K562 (cell line): ENCODE measurements around the gene AGPAT3. TPM values are rescaled to one million over a fixed set of nuclear protein-coding genes. Genes with fewer than 3 reads are reported as not detected.

Experiments used
- ATAC-seq: fragments of 200-7000 bp; cut with Tn5 transposase; 3 replicates; pipeline ENCODE4 v1.9.1; 2020; ENCODE audit warnings: moderate library complexity
- BruUV-seq: library from RNA; stranded (reverse); fragments of 400-500 nt; replicated peaks from 2 replicates; lab custom pipeline; 2021; lab: Mats Ljungman, UMichigan
- CTCF ChIA-PET: fragments of 300-600 bp; formaldehyde crosslinking; extraction: SDS; loops from one replicate; lab custom pipeline; 2021; ENCODE audit warnings: low intra/inter-chr PET ratio; lab: Yijun Ruan, JAX
- POLR2A ChIA-PET: fragments of 300-600, 350-650 bp; sonication (Branson Sonifier 250); formaldehyde crosslinking; extraction: SDS; loops from one replicate; lab custom pipeline; 2021; ENCODE audit warnings: antibody characterized with exemption, inconsistent platforms; lab: Yijun Ruan, JAX
- DNase-seq, 4 experiments: peaks; one replicate each; pipeline versions ENCODE4 v3.0.0 to v3.0.0-alpha.2; 2011 to 2018; ENCODE audit warnings: low spot score in 3 of 4, mixed read lengths in 3 of 4; ENCODE audit errors: extremely low read depth in 1 of 4
- FAIRE-seq: peaks from 2 replicates; lab custom pipeline; 2011; peaks lifted over from hg19 to GRCh38; lab: Jason Lieb, UNC
- H2AFZ ChIP-seq: 2 replicates; pipeline ENCODE4 v1.6.0; 2011; ENCODE audit warnings: low read depth, low read length, control low read depth, inconsistent platforms
- H3K27ac ChIP-seq: fragments of 200-600 bp; 3 replicates; pipeline ENCODE4 v1.8.0; 2011; ENCODE audit warnings: low read depth, mild to moderate bottlenecking, control low read depth, inconsistent platforms, low read length, moderate library complexity, mixed read lengths; ENCODE audit errors: extremely low read depth
- H3K27me3 ChIP-seq, 2 experiments: fragments of 300-600 bp in 1 of 2; 2 replicates in 1 of 2; 3 replicates in 1 of 2; pipeline versions ENCODE4 v1.6.0 to v1.8.0; 2011; ENCODE audit warnings: inconsistent platforms in 2 of 2, low read length in 2 of 2, mild to moderate bottlenecking in 1 of 2, mixed read lengths in 1 of 2, moderate library complexity in 1 of 2; ENCODE audit not compliant: control insufficient read depth in 2 of 2, insufficient read depth in 2 of 2
- H3K36me3 ChIP-seq: fragments of 300-600 bp; 3 replicates; pipeline ENCODE4 v1.8.0; 2011; ENCODE audit warnings: mild to moderate bottlenecking, low read length, inconsistent platforms; ENCODE audit not compliant: control insufficient read depth, insufficient read depth
- H3K4me1 ChIP-seq, 2 experiments: fragments of 200-600 bp in 1 of 2; replicated peaks in 1 of 2; 2 replicates in 1 of 2; 3 replicates in 1 of 2; pipeline versions ENCODE4 v1.5.1 to v1.8.0; 2011; ENCODE audit warnings: inconsistent platforms in 2 of 2, low read length in 2 of 2, mild to moderate bottlenecking in 1 of 2, mixed read lengths in 1 of 2, moderate library complexity in 1 of 2; ENCODE audit not compliant: control insufficient read depth in 2 of 2, insufficient read depth in 2 of 2
- H3K4me2 ChIP-seq: 2 replicates; pipeline ENCODE4 v1.6.1; 2011; ENCODE audit warnings: low read length, control low read depth, inconsistent platforms, mixed read lengths; ENCODE audit not compliant: insufficient read depth
- H3K4me3 ChIP-seq: fragments of 200-600 bp; sonication (generic), shearing (Covaris generic); 2 replicates; pipeline ENCODE4 v1.5.1; 2016; ENCODE audit warnings: control low read depth, inconsistent platforms
- H3K79me2 ChIP-seq: fragments of 200-600 bp; 3 replicates; pipeline ENCODE4 v1.8.0; 2011; ENCODE audit warnings: low read length, inconsistent platforms; ENCODE audit not compliant: control insufficient read depth, insufficient read depth
- H3K9ac ChIP-seq, 2 experiments: 2 replicates each; pipeline versions ENCODE4 v1.6.0 to v1.6.1; 2011; ENCODE audit warnings: low read depth in 2 of 2, low read length in 2 of 2, control low read depth in 1 of 2, inconsistent platforms in 1 of 2, mild to moderate bottlenecking in 1 of 2, mixed read lengths in 1 of 2; ENCODE audit not compliant: insufficient read depth in 1 of 2
- H3K9me1 ChIP-seq: one replicate; pipeline ENCODE4 v1.6.0; 2011; ENCODE audit warnings: inconsistent platforms, mild to moderate bottlenecking, low read length, moderate library complexity; ENCODE audit not compliant: control insufficient read depth, insufficient read depth
- H3K9me3 ChIP-seq: replicated peaks from 2 replicates; pipeline ENCODE4 v1.5.1; 2011; ENCODE audit warnings: low read depth, low read length, inconsistent platforms; ENCODE audit not compliant: control insufficient read depth, insufficient read depth
- H4K20me1 ChIP-seq: replicated peaks from 2 replicates; pipeline ENCODE4 v1.6.1; 2011; ENCODE audit warnings: low read length, inconsistent platforms, mixed read lengths; ENCODE audit not compliant: control insufficient read depth, insufficient read depth
- ARID3A ChIP-seq: IDR thresholded peaks from 2 replicates; pipeline ENCODE4 v1.6.1; 2012; ENCODE audit warnings: low read depth, low read length, improper control_type of control experiment, borderline replicate concordance
- CEBPG ChIP-seq, 3 experiments: fragments of 200-800 bp in 1 of 3; sonication (Bioruptor generic) in 1 of 3; sonication (generic) in 1 of 3; formaldehyde crosslinking in 1 of 3; IDR thresholded peaks in 2 of 3; conservative IDR thresholded peaks in 1 of 3; 2 replicates each; pipeline versions ENCODE4 v1.6.1 to v1.8.0; 2016 to 2022; ENCODE audit warnings: missing compliant biosample characterization in 2 of 3, missing genetic modification characterization in 2 of 3, mild to moderate bottlenecking in 1 of 3, missing genetic modification reagents in 1 of 3
- MAX ChIP-seq: sonication (generic); formaldehyde crosslinking; IDR thresholded peaks from 2 replicates; pipeline ENCODE4 v1.9.0; 2022; ENCODE audit warnings: mild to moderate bottlenecking, missing genetic modification reagents
- POLR2G ChIP-seq: fragments of 200-400 bp; formaldehyde crosslinking; IDR thresholded peaks from 2 replicates; pipeline ENCODE4 v1.6.1; 2017; ENCODE audit warnings: low read depth, mild to moderate bottlenecking, antibody characterized with exemption, low read length, moderate library complexity
- PPARD ChIP-seq: fragments of 250-450 bp; sonication (Bioruptor Pico); IDR thresholded peaks from 2 replicates; pipeline ENCODE4 v1.8.0; 2022; ENCODE audit warnings: inconsistent platforms, mild to moderate bottlenecking, moderate library complexity
- RAD21 ChIP-seq, 2 experiments: fragments of 250-450 bp in 1 of 2; fragments of 450-650 bp in 1 of 2; sonication (Bioruptor Pico) in 1 of 2; formaldehyde crosslinking in 1 of 2; IDR thresholded peaks in 1 of 2; conservative IDR thresholded peaks in 1 of 2; 2 replicates each; pipeline versions ENCODE4 v1.4.0 to v1.8.0; 2020 to 2022; ENCODE audit warnings: mild to moderate bottlenecking in 2 of 2, moderate library complexity in 1 of 2
- RAD51 ChIP-seq: fragments of 450-650 bp; IDR thresholded peaks from 2 replicates; pipeline ENCODE4 v1.7.1; 2016; ENCODE audit warnings: low read depth, mild to moderate bottlenecking, borderline replicate concordance
- RBM22 ChIP-seq: fragments of 200-400 bp; formaldehyde crosslinking; IDR thresholded peaks from 2 replicates; pipeline ENCODE4 v1.6.1; 2018; ENCODE audit warnings: low read length, low read depth; ENCODE audit not compliant: poor library complexity, severe bottlenecking
- TOE1 ChIP-seq, 2 experiments: fragments of 450-650 bp in 1 of 2; sonication (generic) in 1 of 2; formaldehyde crosslinking in 1 of 2; IDR thresholded peaks; 2 replicates each; pipeline versions ENCODE4 v1.7.1 to v1.8.0; 2016 to 2022; ENCODE audit warnings: borderline replicate concordance in 2 of 2, mild to moderate bottlenecking in 2 of 2, antibody characterized with exemption in 1 of 2, inconsistent platforms in 1 of 2, low read depth in 1 of 2, missing genetic modification reagents in 1 of 2, moderate library complexity in 1 of 2
- ZBTB33 ChIP-seq: sonication (generic); formaldehyde crosslinking; IDR thresholded peaks from 2 replicates; pipeline ENCODE4 v1.8.1; 2023; ENCODE audit warnings: mild to moderate bottlenecking, missing genetic modification reagents
- ZNF717 ChIP-seq: fragments of 250-450 bp; sonication (Bioruptor Pico); IDR thresholded peaks from 2 replicates; pipeline ENCODE4 v1.5.0; 2021
- WGBS: fragments of 100-300 bp; shearing (Covaris generic); methylation state at CpG from one replicate; pipeline ENCODE4 v1.1.6; 2016; ENCODE audit warnings: low coverage, mixed read lengths; ENCODE audit not compliant: insufficient coverage; ENCODE audit errors: missing lambda C conversion rate; 5-methylcytosine and 5-hydroxymethylcytosine counted together
- in situ Hi-C: fragments of 300-500 bp; cut with MboI; formaldehyde crosslinking; loops from 4 replicates; pipeline ENCODE4 v1.15.0; 2018; ENCODE audit warnings: inconsistent platforms, mixed read lengths
- intact Hi-C: fragments of 100-400 bp; cut with micrococcal nuclease; formaldehyde crosslinking; loops from 2 replicates; pipeline ENCODE4 v1.14.2; 2022
- polyA plus RNA-seq, 8 experiments: library from polyadenylated mRNA; depleted of rRNA in 4 of 8; stranded (reverse) in 5 of 8; unstranded in 3 of 8; fragments of >200 nt; fragmentation: Nextera tagmentation in 2 of 8; fragmentation: Illumina TruSeq in 1 of 8; extraction: Ambion mirVana in 2 of 8; extraction: Trizol in 1 of 8; gene quantifications; 2 replicates each; pipeline versions ENCODE4 v1.2.1 to v1.2.3, GENCODE V29; 2011 to 2014; ENCODE audit warnings: inconsistent platforms in 1 of 8, missing spikeins in 1 of 8
- total RNA-seq, 7 experiments: library from RNA; depleted of rRNA in 6 of 7; stranded (reverse); fragments of >200 nt in 6 of 7; fragmentation: Illumina TruSeq in 2 of 7; extraction: Trizol in 2 of 7; gene quantifications; 2 replicates each; pipeline versions ENCODE4 v1.2.1 to v1.2.3, GENCODE V29; 2011 to 2021; ENCODE audit warnings: low replicate concordance in 1 of 7

Gene AGPAT3
- total and polyA plus RNA-seq, 9 of the 15 experiments (the other 6 are each of a cell fraction or from before 2014, with no cell fraction given): 1.5 to 88.4 (median 35.7) TPM

GRCh38 chr21:43985690-43986251 is 120.7 kb downstream of the AGPAT3 start:
- Histone ChIP-seq H3K79me2 (no peaks in the 10 kb centered on the region), H3K4me1 (peaks cover 0 to 51% of the 10 kb centered on the region in 2 experiments; a peak in 3 of 5 replicates), H3K9me1 (no peaks in the 10 kb centered on the region), H4K20me1 (no peaks in the 10 kb centered on the region; the same call in 1 of the 2 replicates), H3K27ac (no peak overlapping the region), H2AFZ (no peak overlapping the region), H3K4me2 (no peak overlapping the region), H3K4me3 (no peak overlapping the region), H3K36me3 (peaks cover 21% of the 10 kb centered on the region; the same call in 2 of the 3 replicates), H3K9ac (peak overlapping the region in 1 of 2 experiments; percentile 81; a peak in 2 of 4 replicates), H3K9me3 (no peaks in the 10 kb centered on the region), H3K27me3 (no peaks in the 10 kb centered on the region)
- DNase-seq (peak; percentile 21 to 63 (median 54)), FAIRE-seq (no peak), ATAC-seq (peak; percentile 42)
- WGBS: 40% methylated on average over 22 of the region's 22 CpGs
- ChIA-PET POLR2A (no interaction called here), CTCF (no interaction called here)
- intact Hi-C loops (no loop called here), in situ Hi-C loops (no loop called here)
- BruUV-seq: no TSS peak
- TF ChIP-seq RAD21 (CRISPR knock-in tag; conservative IDR thresholded peaks at IDR 0.05 in 1 of 2, IDR thresholded peaks at IDR 0.05 in 1 of 2) (no peak), PPARD (CRISPR knock-in tag) (no peak), ARID3A (no peak), RAD51 (no peak), CEBPG (CRISPR knock-in tag; IDR thresholded peaks at IDR 0.05) (no peak), CEBPG (tag; conservative IDR thresholded peaks at IDR 0.05 in 1 of 2, IDR thresholded peaks at IDR 0.05 in 1 of 2) (no peak), POLR2G (peak; percentile 73), ZNF717 (CRISPR knock-in tag) (no peak), ZBTB33 (CRISPR knock-in tag) (peak; percentile 20; the same call in 1 of the 2 replicates), MAX (CRISPR knock-in tag) (peak; percentile 2; the same call in 1 of the 2 replicates), RBM22 (peak; percentile 42), TOE1 (IDR thresholded peaks at IDR 0.05; ENCODE audit: borderline replicate concordance) (no peak), TOE1 (CRISPR knock-in tag; IDR thresholded peaks at IDR 0.05; ENCODE audit: borderline replicate concordance, low read depth) (no peak)
